GM19468 (cell line): ENCODE measurements around the gene BTN1A1.
"Not testable (repeated sequence)": the region's sequence is repeated elsewhere in the genome, so short reads cannot be mapped to it uniquely, and the experiment has no call there.

Source experiments
- ATAC-seq: cut with Tn5 transposase; IDR thresholded peaks from one replicate; pipeline ENCODE4 v1.9.1; 2021; ENCODE audit warnings: mild to moderate bottlenecking, moderate library complexity, moderate number of reproducible peaks; ENCODE audit not compliant: unreplicated experiment; ENCODE audit errors: extremely low read depth

The BTN1A1 gene

GRCh38 chr6:26507658-26508057 is 7.6 kb downstream of the BTN1A1 start:
- no peak for ATAC-seq

GRCh38 chr6:26511033-26511432 is 10.9 kb downstream of the BTN1A1 start:
- ATAC-seq, result not testable (repeated sequence)

- ATAC-seq, result no peak
These were observed 14.9 kb downstream of the BTN1A1 start for GRCh38 chr6:26514984-26515383.

- no peak for ATAC-seq
These were observed 16.7 kb downstream of the BTN1A1 start for GRCh38 chr6:26516481-26517427.

GRCh38 chr6:26519359-26519758 is 19.3 kb downstream of the BTN1A1 start:
- no peak for ATAC-seq

GRCh38 chr6:26520237-26520849 is 20.2 kb downstream of the BTN1A1 start:
- no peak for ATAC-seq

- ATAC-seq, result no peak
These were observed 20.9 kb downstream of the BTN1A1 start for GRCh38 chr6:26520850-26521599.

GRCh38 chr6:26521600-26522391 is 21.7 kb downstream of the BTN1A1 start:
- ATAC-seq, result peak; percentile 53

- ATAC-seq, result not testable (repeated sequence)
These were observed 22.6 kb downstream of the BTN1A1 start for GRCh38 chr6:26522486-26523228.

GRCh38 chr6:26524314-26524713 is 24.2 kb downstream of the BTN1A1 start:
- not testable (repeated sequence) for ATAC-seq

- no peak for ATAC-seq
These were observed 24.7 kb downstream of the BTN1A1 start for GRCh38 chr6:26524722-26525370.

GRCh38 chr6:26525838-26526237 is 25.7 kb downstream of the BTN1A1 start:
- ATAC-seq, result no peak

GRCh38 chr6:26526928-26527327 is 26.8 kb downstream of the BTN1A1 start:
- no peak for ATAC-seq

- no peak for ATAC-seq
These were observed 30.1 kb downstream of the BTN1A1 start for GRCh38 chr6:26530203-26530602.

- no peak for ATAC-seq
These were observed 31.8 kb downstream of the BTN1A1 start for GRCh38 chr6:26531897-26532296.

GRCh38 chr6:26532699-26533531 is 32.8 kb downstream of the BTN1A1 start:
- ATAC-seq, result no peak

GRCh38 chr6:26533532-26533931 is 33.4 kb downstream of the BTN1A1 start:
- no peak for ATAC-seq
